Activated naive CD8-positive, alpha-beta T cell treated with anti-CD3 and anti-CD28 coated beads, Interleukin-2, amount 50 U/mL, for 16 hours (primary cell): ENCODE results near the gene VMO1.
"Not testable (repeated sequence)": the region's sequence is repeated elsewhere in the genome, so short reads cannot be mapped to it uniquely, and the experiment has no call there.

ENCODE experiments used
- DNase-seq: peaks from one replicate; pipeline ENCODE4 v3.0.0-alpha.2; 2020; ENCODE audit warnings: low read depth, low spot score

VMO1 gene, protein sequence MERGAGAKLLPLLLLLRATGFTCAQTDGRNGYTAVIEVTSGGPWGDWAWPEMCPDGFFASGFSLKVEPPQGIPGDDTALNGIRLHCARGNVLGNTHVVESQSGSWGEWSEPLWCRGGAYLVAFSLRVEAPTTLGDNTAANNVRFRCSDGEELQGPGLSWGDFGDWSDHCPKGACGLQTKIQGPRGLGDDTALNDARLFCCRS

GRCh38 chr17:4786106-4786511, at the start of gene VMO1:
Gene VMO1 (minus strand): TSS chr17:4786364. CDS start chr17:4786352, 12 bp downstream.
- DNase-seq = no peak

DNA sequence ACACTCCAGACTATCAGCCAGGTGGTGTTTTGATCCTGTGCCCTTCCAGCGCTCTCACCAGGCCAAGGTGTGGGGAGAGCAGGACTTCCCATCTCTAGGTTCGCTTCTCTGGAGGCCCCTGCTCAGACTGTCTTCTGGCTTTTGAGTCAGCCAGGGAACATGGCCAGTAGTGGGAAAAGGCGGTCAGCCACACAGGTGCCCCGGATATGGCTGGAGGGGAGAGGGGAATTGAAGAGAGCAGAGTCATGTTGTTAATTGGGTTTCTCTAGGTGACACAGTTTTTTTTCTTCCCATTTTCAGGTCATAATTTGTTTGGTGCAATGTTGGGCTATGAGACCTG, 48.5 kb upstream of the VMO1 start:
- no peak for DNase-seq

DNA sequence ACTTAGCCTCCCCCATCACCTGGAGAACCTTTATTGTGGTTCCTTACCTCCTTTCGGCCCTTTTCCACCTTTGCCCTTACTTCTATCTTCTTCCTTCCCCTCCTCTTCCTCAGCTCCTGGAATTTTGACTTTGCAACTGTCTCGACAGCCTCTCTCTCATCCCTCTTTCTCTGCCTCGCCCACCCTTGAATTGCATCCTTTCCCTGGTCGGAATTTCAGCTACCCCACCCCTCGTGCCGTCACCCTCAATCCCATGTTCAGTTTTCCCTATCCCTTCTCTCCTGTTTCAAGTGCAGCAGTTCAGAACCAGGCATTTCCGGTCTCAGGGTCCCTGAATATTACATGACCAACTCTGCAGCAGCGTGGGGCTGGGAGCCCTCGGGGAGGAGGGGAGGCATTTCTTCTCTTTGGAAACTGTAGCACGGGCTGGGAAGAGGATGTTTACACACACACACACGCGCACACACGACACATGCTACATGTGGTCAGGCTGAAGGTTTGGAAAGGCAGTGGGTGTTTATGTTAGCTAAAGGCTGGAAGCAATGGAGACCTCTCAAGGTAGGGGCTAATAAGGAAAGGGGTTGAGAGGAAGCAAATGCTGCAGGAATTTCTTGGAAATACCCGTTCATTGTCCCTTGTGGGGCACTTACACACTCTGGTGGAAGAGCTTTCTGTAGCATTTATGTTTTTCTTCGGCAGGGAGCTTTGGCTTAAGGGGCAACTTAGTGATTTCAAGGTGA, 47.9 kb upstream of the VMO1 start:
- no peak for DNase-seq

DNA sequence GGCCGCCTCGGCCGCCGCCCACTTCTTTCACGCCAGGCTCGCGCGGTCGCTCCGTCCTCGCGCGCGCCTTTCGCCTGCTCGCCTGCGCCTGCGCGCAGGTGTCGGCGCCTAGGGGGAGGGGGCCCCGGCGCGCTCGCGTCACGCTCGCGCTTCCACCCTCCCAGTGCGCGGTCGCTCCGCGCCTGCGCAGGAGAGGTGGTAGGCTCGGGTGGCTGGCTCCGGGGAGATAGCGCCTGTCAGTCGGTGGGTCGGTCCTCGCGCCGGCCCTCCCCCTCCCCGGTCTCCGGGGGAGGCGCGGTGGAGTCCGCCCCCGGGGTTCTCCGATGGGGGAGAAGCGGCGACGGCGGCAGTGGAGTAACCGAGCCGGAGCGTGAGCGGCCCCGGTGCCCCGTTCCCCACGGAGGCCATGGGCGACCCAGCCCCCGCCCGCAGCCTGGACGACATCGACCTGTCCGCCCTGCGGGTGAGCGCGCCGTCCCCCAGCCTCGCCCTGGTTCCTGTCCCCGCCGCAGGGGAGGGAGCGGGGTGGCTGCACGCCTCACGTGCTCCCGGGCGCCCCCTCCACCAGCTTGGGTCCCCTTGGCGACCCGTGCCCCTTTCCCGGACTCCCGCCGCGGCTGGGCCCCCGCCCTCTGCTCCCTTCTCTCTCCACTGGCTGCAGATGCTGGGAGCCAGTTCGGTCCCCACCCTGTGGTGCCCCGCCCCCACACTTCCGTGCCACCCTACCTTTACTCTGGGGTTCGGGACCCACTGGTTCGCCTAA, 47.2 kb upstream of the VMO1 start, which contains the start of gene MINK1:
Gene MINK1, plus strand, starts transcription at position 163 of the 763 bp plus-strand sequence. Its CDS starts 244 bp downstream, at position 407.
- peak; percentile 69 for DNase-seq

DNA sequence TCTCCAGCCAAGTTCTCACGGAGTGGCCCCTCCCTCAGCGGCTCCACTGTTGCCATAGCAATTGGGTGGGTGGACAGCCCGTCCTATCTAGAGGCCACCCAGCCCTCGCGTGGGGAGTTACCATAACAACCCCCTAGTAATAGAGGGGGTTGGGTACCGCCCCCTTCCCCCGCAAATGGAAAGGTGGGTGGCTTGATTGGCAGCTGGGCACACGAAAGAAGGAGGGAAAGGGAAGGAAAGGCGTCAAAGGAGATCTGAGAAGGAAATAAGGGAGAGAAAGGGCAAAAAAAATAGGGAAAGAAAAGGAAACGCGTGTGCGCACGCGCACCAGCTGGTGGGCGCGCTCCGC, 46.6 kb upstream of the VMO1 start:
- not testable (repeated sequence) for DNase-seq

GRCh38 chr17:4827399-4827798, 41.2 kb upstream of the VMO1 start:
- DNase-seq = no peak

DNA sequence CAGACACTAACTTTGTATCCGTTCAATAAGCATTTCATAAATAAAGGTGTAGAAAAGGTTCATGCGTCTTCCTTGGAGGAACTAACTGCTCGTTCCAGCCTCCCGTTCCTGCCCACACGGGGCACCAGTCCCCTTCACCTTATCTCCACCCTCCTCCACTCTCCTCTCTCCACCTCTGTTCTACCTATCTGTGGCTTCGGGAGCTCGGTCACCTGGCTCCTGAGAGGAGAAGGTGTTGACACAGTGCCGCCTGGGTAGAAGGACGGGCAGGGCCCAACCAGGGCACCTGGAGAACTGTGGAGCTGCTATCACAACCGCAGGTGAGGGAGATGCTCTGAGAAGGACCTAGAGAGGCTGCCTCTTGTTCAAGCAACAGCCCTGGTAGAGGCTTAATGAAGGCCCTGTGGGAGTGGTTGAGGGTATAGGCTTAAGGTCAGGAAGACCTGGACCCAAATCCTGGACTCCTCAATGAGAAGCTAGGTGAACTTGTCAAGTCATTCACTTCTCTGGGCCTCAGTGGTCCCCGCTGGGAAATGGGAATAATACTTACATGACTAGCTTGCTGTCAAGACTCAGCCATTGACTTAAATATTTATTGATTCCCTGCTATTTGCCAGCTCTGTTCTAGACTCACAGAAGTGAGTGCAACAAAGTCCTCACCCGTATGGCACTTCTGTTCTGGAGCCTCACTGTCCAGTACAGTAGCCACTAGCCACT, 37.4 kb upstream of the VMO1 start:
- DNase-seq = no peak

- DNase-seq = no peak
Measured at GRCh38 chr17:4822835-4823234, 36.7 kb upstream of the VMO1 start.

DNA sequence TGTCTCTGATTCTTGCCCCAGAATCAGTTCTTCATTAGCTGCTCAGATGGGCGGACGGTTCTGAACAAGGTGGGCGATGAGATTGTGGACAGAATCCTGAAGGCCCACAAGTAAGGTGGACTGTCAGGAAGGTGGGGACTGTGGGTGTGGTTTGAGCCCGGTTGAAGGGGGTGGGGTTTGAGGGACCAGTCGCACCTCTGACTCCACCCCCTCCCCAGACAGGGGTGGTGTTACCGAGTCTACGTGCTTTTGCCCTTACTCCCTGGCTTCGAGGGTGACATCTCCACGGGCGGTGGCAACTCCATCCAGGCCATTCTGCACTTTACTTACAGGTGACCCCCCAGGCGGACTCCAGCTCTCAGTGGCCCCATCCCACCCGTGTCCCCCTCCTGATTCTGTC, 32.1 kb upstream of the VMO1 start:
- no peak for DNase-seq

DNA sequence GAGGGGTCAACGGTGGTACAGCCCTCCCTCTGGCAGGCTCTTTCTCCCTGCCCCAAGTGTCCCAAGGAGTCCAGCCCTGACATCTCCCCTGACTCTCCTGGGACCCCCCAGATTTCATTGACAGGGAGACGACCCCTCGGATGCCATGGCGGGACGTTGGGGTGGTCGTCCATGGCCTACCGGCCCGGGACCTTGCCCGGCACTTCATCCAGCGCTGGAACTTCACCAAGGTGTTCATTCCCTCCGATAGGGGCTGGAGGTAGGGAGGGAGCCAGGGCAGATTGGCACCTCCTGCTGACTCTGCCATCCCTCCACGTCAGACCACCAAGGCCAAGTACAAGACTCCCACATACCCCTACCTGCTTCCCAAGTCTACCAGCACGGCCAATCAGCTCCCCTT, 30.7 kb upstream of the VMO1 start:
- no peak for DNase-seq

DNA sequence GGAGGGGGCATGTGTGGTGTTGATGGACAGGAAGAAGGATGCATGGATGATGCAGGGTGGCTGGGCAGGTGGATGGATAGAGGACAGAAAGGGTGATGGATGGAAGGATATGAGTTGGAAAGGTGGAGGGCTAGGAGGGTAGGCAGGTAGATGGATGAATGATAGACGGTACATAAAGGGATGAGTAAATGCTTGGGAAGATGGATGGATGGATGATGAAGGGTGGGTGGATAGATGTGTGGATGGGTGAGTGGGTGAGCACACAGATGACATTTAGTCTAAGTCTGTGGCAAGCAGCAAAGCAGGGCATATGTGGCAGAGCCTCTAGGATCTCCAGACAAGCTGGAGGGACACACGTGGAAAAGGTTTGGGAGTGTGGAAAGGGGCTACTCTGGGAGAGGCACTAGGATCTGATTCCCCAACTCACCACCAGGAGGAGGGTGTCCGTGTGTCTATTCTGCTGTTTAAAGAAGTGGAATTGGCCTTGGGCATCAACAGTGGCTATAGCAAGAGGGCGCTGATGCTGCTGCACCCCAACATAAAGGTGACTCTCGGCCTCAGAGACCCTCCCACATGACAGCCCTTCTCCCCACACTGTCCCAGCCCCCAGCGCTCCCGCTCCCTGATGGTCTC, 29.0 kb upstream of the VMO1 start:
- DNase-seq = no peak

- no peak for DNase-seq
Measured at GRCh38 chr17:4812690-4813089, 26.5 kb upstream of the VMO1 start.

DNA sequence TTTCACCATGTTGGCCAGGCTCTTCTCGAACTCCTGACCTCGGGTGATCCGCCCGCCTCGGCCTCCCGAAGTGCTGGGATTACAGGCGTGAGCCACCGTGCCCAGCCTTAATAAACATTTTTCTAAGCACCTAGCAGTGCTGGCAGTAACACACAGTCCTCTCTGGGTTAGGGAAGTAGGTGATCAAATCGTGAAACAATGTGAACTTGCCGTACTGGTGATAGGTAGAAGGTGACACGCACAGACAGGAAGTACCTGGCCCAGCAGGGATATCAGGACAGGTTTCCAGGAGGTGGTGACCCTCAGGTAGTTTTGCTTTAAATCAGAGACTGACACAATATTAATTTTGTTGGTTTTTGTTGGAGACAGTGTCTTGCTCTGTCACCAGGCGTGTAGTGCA, 25.3 kb upstream of the VMO1 start:
- no peak for DNase-seq

DNA sequence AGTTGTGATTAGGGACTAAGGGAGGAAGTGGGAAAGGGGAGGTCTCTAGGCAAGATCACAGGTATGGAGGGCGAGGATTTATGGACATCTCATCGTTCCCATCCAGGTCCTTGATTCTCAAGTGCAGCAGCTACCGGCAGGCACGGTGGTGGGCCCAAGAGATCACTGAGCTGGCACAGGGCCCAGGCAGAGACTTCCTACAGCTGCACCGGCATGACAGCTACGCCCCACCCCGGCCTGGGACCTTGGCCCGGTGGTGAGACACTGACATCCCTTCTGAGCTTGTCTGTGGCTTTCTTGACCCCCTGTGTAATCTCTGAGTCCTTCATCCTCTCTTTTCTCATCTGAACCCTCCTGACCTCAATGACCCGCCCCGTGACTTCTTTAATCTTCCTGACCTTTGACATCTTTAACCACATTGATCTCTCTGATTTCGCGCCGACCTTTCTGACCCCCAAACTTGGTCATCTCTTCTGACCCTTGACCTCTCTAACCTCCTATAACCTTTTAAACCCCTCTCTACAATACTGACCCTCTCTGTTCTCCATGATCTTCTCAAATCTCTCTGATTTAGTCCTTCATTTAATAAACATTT, 24.6 kb upstream of the VMO1 start:
- no peak for DNase-seq

DNA sequence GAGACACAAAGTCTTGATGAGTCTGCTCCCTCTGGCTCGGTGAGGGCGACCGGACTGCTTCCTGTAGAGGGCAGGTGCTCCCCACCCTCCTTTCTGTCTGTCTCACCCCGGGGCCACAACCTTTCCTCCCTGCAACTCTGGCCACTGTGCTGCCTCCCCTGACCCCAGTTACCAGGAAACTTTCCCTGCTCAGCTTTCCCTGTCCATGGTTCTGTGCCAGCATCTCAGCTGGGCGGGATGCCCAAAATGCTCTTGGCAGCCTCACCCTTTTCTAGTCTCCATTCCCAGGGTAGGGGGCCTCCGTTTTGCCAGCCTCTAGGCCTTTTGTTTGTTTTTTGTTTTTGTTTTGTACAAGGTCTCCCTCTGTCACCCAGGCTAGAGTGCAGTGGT, 22.2 kb upstream of the VMO1 start:
- DNase-seq = no peak

DNA sequence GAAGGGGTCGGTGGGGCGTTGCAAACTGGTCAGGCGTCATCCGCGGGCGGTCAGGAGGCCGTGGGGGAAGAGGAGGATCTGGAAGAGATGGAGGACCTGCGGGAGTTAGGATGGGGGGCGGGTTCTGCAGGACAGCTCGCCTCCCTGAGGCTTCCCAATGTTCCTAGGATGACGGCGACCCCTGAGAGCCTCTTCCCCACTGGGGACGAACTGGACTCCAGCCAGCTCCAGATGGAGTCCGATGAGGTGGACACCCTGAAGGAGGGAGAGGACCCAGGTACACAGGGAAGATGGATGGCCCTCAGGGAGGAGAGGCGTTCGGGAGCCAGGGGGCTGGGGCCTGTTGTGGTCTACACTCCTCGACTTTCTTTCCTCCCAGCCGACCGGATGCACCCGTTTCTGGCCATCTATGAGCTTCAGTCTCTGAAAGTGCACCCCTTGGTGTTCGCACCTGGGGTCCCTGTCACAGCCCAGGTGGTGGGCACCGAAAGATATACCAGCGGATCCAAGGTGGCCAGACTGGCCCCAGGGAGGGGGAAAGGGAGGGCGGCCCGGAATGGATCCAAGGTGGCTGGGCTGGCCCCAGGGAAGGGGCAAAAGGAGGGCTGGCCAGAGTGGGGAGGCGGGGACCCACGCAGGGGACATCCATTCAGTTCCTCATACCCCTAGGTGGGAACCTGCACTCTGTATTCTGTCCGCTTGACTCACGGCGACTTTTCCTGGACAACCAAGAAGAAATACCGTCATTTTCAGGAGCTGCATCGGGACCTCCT, 21.6 kb upstream of the VMO1 start:
- no peak for DNase-seq

GRCh38 chr17:4806777-4807604, 20.8 kb upstream of the VMO1 start, which contains the start of gene PLD2:
Gene PLD2 (plus strand): TSS chr17:4807152. CDS start chr17:4807773, 621 bp downstream.
- DNase-seq = peak; percentile 74

DNA sequence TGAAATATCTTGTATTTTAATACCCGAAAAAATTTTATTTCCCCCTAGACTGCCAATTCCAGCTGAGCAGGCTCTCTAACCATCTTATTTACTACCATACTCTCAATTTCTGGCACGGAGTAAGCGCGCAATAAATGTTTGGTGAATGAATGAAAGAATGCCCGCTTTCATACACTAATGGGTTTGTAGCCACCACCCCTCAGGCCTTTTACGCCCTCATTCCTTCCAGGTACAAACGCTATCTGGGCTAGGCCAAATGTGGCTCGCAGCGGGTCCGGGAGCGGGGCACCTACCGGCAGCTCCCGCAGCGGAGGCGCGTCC, 20.3 kb upstream of the VMO1 start:
- DNase-seq = no peak

DNA sequence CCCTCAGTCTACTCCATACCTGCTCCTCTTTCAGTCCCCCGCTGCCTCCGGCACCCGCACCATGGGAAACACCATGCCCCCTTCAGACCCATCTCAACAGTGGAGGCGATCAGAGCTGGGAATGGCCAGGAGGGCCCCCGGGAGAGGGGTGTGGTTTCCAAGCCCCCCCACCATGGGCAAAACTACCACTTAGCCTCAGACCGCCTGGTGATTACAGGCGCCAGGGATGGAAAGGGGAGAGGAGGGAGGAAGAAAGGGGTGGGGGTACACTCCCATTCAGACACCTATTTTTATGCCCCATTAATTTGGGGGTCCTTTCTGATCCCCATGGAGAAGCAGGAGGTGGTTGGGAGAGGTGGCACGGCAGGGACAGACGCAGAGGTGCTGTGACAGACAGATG, 16.1 kb upstream of the VMO1 start, which contains the start of gene C17orf114:
Gene C17orf114, minus strand, starts transcription at position 101 of the 400 bp plus-strand sequence.
- DNase-seq = no peak
